Cardiac muscle cell (in vitro differentiated cells and primary cell): ENCODE results near the gene CEP63. TPM values are rescaled to one million over a fixed set of nuclear protein-coding genes. Genes with fewer than 3 reads are reported as not detected.

ENCODE experiments used
- DNase-seq, 2 donors: peaks; one replicate each; pipeline versions ENCODE4 v3.0.0 to v3.0.0-alpha.2; 2010 to 2017; ENCODE audit warnings: low read depth in 1 of 2, low spot score in 1 of 2
- H3K27ac ChIP-seq: fragments of 200-600 bp; sonication (generic); 2 replicates; pipeline ENCODE4 v1.5.1; 2016
- H3K27me3 ChIP-seq: fragments of 200-600 bp; sonication (generic); 2 replicates; pipeline ENCODE4 v1.6.0; 2016; ENCODE audit warnings: control low read depth
- H3K36me3 ChIP-seq: fragments of 200-600 bp; sonication (generic); 2 replicates; pipeline ENCODE4 v1.5.1; 2016; ENCODE audit warnings: control low read depth
- H3K4me1 ChIP-seq: fragments of 200-600 bp; sonication (generic); 2 replicates; pipeline ENCODE4 v1.8.1; 2017; ENCODE audit warnings: low read depth, mild to moderate bottlenecking, mixed run types
- H3K4me3 ChIP-seq: fragments of 200-600 bp; sonication (generic); 2 replicates; pipeline ENCODE4 v1.5.1; 2016; ENCODE audit warnings: mild to moderate bottlenecking
- H3K9me3 ChIP-seq: fragments of 200-600 bp; sonication (generic); 2 replicates; pipeline ENCODE4 v1.5.1; 2017; ENCODE audit warnings: low read depth, mild to moderate bottlenecking, control low read depth
- CTCF ChIP-seq: IDR thresholded peaks from 2 replicates; pipeline ENCODE4 v1.5.1; 2012; ENCODE audit warnings: low read depth, mild to moderate bottlenecking, low read length
- polyA plus RNA-seq: library from polyadenylated mRNA; unstranded; fragments of >200 nt; fragmentation: Nextera tagmentation; extraction: Ambion mirVana; gene quantifications from 2 replicates; pipeline ENCODE4 v1.2.1, GENCODE V29; 2016
- total RNA-seq: library from RNA; depleted of rRNA; stranded (reverse); fragments of >200 nt; gene quantifications from 2 replicates; pipeline ENCODE4 v1.2.3, GENCODE V29; 2016

The CEP63 gene
- total and polyA plus RNA-seq, 2 experiments from 2014 or later: 36.6 to 51.2 TPM

- H3K36me3 ChIP-seq: no peaks in the 10 kb centered on the region
- H3K4me1 ChIP-seq: no peaks in the 10 kb centered on the region
- no peak for TF ChIP-seq CTCF
- H3K4me3 ChIP-seq: no peak overlapping the region
- peaks cover 17% of the 10 kb centered on the region for H3K27me3 ChIP-seq
- DNase-seq: no peak
- H3K27ac ChIP-seq: no peak overlapping the region
- H3K9me3 ChIP-seq: no peaks in the 10 kb centered on the region
Measured at GRCh38 chr3:134615743-134616142, 129.9 kb downstream of the CEP63 start.

- Histone ChIP-seq H3K4me1 (no peaks in the 10 kb centered on the region), H3K36me3 (no peaks in the 10 kb centered on the region), H3K27ac (no peak overlapping the region), H3K4me3 (no peak overlapping the region), H3K9me3 (no peaks in the 10 kb centered on the region), H3K27me3 (peaks cover 17% of the 10 kb centered on the region)
- DNase-seq: no peak
- no peak for TF ChIP-seq CTCF
Measured at GRCh38 chr3:134617608-134618477, 132.0 kb downstream of the CEP63 start.

DNA sequence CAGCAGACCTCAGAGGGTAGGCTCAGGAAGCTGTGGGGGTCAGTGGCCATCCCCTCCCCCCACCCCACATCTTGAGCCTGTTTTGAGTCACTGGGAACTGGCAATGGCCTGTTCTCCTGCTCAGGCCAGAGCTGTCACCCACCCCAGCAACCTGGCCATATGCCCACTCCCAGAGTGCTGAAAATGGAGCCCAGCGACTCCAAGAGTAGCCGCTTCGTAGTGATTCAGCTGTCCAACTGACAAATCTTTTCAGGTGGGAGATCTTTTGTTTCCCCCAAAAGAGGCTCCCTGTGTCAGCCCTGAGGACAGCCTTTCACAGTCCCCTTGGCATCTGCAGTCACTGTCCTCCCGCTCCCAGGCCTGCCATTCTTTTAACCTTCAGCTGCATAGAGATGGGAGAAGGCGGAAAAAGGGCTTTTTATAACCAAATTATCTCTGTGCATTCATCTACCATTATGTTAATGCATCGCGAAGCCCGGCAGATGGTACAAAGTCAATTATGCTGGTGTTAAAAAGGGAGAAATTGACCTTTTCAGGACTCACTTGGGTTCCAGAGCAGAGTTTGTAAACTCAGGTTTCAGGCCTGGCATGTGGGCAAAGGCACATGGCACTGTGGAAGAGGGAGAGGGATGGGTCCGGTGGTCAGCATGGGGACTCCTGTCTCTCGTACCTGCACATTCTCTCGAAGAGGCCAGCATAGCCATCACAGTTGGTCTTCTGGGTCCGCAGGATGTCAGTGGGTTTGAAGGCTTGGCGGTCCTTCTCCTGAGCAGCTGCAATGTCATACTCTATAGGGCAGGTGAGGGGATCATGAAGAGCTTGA lies 132.8 kb downstream of the CEP63 start:
- Histone ChIP-seq H3K27ac (no peak overlapping the region), H3K4me1 (no peaks in the 10 kb centered on the region), H3K4me3 (no peak overlapping the region), H3K36me3 (no peaks in the 10 kb centered on the region), H3K27me3 (peaks cover 17% of the 10 kb centered on the region), H3K9me3 (no peaks in the 10 kb centered on the region)
- TF ChIP-seq CTCF: no peak
- no peak for DNase-seq

- Histone ChIP-seq H3K27me3 (peaks cover 13% of the 10 kb centered on the region), H3K4me3 (no peak overlapping the region), H3K9me3 (no peaks in the 10 kb centered on the region), H3K4me1 (no peaks in the 10 kb centered on the region), H3K27ac (no peak overlapping the region), H3K36me3 (no peaks in the 10 kb centered on the region)
- no peak for DNase-seq
- no peak for TF ChIP-seq CTCF
Measured at GRCh38 chr3:134619301-134619615, 133.4 kb downstream of the CEP63 start.

DNA sequence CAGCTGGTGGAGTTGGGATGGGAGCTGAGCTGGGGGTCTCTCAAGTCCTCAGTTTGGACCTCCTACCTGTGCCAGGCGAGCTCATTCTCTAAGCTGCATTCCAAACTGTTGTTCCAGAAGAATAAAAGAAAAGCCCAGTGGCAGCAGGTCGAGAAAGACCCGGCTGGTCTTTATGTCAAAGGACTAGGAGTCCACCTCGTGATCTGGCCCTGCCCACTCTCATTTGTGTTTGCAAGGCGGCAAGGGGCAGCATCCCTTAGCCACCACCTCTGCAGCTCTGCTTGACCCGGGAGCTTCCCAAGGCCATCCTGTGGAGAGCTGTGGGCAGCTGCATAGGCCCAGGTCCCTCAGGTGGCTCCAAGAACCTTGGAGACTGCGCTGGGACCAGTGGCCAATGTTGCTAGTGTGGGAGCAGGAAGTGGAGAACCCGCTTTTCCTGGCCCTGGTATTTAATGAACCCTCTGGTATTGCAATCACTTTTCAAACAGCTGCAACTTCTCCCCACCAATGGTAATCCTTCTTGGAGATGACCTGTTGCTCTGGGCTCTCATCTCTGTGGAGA lies 134.1 kb downstream of the CEP63 start:
- no peaks in the 10 kb centered on the region for H3K4me1 ChIP-seq
- no peak overlapping the region for H3K4me3 ChIP-seq
- H3K27me3 ChIP-seq: peaks cover 13% of the 10 kb centered on the region
- H3K27ac ChIP-seq: no peak overlapping the region
- no peak for DNase-seq
- no peaks in the 10 kb centered on the region for H3K36me3 ChIP-seq
- TF ChIP-seq CTCF: no peak
- no peaks in the 10 kb centered on the region for H3K9me3 ChIP-seq
